ENCODE results near the gene BANP.

BANP gene

GRCh38 chr16:88070989-88071625 lies 119.9 kb downstream of the BANP start:
- no peak for TF ChIP-seq CTCF (conservative IDR thresholded peaks at IDR 0.05)
- H3K27ac ChIP-seq: no peak overlapping the region

- no peak overlapping the region for H3K27ac ChIP-seq
- TF ChIP-seq CTCF (conservative IDR thresholded peaks at IDR 0.05): no peak
These were observed 120.7 kb downstream of the BANP start for GRCh38 chr16:88071908-88072307.

GRCh38 chr16:88072571-88073001 lies 121.4 kb downstream of the BANP start:
- TF ChIP-seq CTCF (conservative IDR thresholded peaks at IDR 0.05): no peak
- H3K27ac ChIP-seq: no peak overlapping the region

GRCh38 chr16:88073201-88073721 lies 122.0 kb downstream of the BANP start:
- H3K27ac ChIP-seq: no peak overlapping the region
- no peak for TF ChIP-seq CTCF (conservative IDR thresholded peaks at IDR 0.05)

- no peak overlapping the region for H3K27ac ChIP-seq
- TF ChIP-seq CTCF (conservative IDR thresholded peaks at IDR 0.05): no peak
These were observed 122.8 kb downstream of the BANP start for GRCh38 chr16:88074041-88074440.

- H3K27ac ChIP-seq: peak overlapping the region; percentile 75
- TF ChIP-seq CTCF (conservative IDR thresholded peaks at IDR 0.05): no peak
These were observed 125.1 kb downstream of the BANP start for GRCh38 chr16:88076211-88076931.

- H3K27ac ChIP-seq: peak overlapping the region; percentile 75
These were observed 125.7 kb downstream of the BANP start for GRCh38 chr16:88076932-88077320.

Data from VCaP (cell line).